Esophagus squamous epithelium (tissue), 4 donors: ENCODE measurements around the gene MBD3.

Experiments
- POLR2A ChIP-seq, 4 donors: fragments of 450-650 bp; IDR thresholded peaks; one replicate each; pipeline ENCODE4 v1.6.1; 2017; ENCODE audit warnings: antibody characterized with exemption in 4 of 4, mild to moderate bottlenecking in 4 of 4, moderate library complexity in 3 of 4
- TF ChIP-seq, protein P1 (sequence below), 6 experiments: fragments of 450-650 bp in 4 of 6; fragments of 200-600 bp in 2 of 6; sonication (generic) in 2 of 6; IDR thresholded peaks; one replicate each; pipeline ENCODE4 v1.5.1; 2016 to 2019; ENCODE audit warnings: antibody characterized with exemption in 6 of 6, mild to moderate bottlenecking in 4 of 6, moderate library complexity in 4 of 6

DNA sequence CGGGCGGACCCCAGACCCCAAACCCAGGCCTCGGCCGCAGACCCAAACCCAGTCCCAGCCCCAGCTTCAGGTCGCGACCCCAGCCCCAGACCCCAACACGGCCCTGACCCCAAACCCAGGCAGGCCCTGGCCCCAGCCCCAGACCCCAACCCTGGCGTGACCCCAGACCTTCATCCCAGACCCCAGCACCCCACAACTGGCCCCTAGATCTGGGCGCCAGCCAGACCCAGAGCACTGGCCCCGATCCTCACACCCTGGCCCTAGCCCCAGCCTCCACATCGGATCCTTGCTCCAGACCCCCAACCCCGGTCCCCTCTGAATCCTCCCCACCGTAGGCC lies 7.5 kb downstream of the MBD3 start:
- no peak for TF ChIP-seq POLR2A (IDR thresholded peaks at IDR 0.05)
- TF ChIP-seq, protein P1, sequence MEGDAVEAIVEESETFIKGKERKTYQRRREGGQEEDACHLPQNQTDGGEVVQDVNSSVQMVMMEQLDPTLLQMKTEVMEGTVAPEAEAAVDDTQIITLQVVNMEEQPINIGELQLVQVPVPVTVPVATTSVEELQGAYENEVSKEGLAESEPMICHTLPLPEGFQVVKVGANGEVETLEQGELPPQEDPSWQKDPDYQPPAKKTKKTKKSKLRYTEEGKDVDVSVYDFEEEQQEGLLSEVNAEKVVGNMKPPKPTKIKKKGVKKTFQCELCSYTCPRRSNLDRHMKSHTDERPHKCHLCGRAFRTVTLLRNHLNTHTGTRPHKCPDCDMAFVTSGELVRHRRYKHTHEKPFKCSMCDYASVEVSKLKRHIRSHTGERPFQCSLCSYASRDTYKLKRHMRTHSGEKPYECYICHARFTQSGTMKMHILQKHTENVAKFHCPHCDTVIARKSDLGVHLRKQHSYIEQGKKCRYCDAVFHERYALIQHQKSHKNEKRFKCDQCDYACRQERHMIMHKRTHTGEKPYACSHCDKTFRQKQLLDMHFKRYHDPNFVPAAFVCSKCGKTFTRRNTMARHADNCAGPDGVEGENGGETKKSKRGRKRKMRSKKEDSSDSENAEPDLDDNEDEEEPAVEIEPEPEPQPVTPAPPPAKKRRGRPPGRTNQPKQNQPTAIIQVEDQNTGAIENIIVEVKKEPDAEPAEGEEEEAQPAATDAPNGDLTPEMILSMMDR (IDR thresholded peaks at IDR 0.05): no peak
